Loucy (cell line): Measurements from ENCODE around the gene MAP3K6.

Source experiments
- CTCF ChIP-seq: fragments of 200-600 bp; sonication (generic); conservative IDR thresholded peaks from 2 replicates; pipeline ENCODE4 v1.5.1; 2014; ENCODE audit warnings: mild to moderate bottlenecking, antibody characterized with exemption, low read length
- EZH2phosphoT487 ChIP-seq: fragments of 200-600 bp; IDR thresholded peaks from 2 replicates; pipeline ENCODE4 v1.6.1; 2018; ENCODE audit warnings: antibody characterized with exemption, mild to moderate bottlenecking, moderate library complexity, borderline replicate concordance

- TF ChIP-seq CTCF (no peak), EZH2phosphoT487 (no peak)
These were observed 33.6 kb upstream of the MAP3K6 start for GRCh38 chr1:27400082-27400962.
